ENCODE data around the gene RANBP3L.
"Not testable (repeated sequence)": the region's sequence is repeated elsewhere in the genome, so short reads cannot be mapped to it uniquely, and the experiment has no call there.

The RANBP3L gene

DNA sequence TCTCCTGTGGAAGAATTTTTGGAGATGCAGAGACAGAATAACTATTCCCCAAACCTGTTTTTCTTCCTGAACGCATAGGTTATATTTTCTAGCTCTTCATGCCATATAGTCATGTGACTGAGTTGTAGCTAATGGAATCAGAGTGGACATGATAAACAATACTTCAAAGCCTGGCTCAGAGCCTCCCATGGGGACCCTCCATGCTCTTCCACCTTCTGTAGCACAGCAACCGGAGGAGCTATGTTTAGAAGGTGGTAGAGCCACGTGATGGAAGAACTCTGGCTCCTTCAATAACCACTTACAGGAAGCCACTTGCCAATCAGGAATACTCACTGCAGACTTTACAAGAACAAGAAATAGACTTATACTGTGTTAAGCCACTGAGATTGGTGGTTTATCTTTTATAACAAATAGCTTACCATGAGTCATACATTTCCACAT, 99.2 kb downstream of the RANBP3L start:
- no peak for DNase-seq

DNA sequence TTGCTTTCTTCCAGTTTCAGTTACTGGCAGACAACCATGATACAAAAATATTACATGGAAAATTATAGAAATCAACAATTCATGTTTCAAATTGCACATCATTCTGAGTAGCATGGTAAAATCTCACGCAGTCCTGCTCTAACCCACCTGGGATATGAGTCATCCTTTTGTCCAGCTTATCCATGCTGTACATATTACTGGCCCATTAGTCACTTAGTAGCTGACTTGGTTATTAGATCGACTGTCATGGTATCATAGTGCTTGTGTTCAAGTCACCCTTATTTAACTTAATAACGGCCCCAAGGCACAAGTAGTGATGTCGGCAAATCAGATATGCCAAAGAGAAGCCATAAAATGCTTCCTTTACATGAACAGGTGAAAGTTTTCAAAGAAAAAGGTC, 101.2 kb downstream of the RANBP3L start:
- DNase-seq: no peak

DNA sequence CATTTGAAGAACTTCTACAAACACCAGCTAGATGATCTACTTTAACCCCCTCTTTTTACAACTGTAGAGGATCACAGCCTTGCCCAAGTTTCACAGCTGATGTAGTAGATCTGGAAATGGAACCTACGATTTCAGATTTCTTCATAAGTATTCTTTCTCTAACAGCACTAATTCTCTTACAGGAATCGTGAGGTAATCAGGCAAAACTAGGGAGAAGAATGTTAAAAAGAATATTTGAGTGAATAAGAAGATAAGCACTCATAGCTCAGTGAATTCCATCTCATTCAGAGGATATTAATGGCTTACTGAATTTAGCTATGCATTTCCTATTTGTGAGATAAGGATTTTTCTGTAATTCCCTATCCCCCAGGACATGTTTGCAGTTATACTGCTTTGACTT, 102.1 kb downstream of the RANBP3L start:
- DNase-seq: no peak

DNA sequence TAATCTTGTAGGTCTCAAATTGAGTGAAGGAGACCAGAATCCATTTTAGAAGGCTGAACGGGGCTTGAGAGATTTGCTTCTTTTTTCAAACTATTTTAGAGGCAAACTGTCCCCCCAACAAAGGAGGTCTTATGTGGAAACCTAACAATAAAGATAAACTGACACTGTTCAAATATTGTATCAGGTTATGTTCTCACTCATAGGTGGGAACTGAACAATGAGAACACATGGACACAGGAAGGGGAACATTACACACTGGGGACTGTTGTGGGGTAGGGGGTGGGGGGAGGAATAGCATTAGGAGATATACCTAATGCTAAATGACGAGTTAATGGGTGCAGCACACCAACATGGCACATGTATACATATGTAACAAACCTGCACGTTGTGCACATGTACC, 102.9 kb downstream of the RANBP3L start:
- DNase-seq: not testable (repeated sequence)
